ENCODE results near the gene SLC13A1. TPM values are rescaled to one million over a fixed set of nuclear protein-coding genes. Genes with fewer than 3 reads are reported as not detected.

SLC13A1 gene
- total RNA-seq, 1 experiment from 2014 or later = not detected

DNA sequence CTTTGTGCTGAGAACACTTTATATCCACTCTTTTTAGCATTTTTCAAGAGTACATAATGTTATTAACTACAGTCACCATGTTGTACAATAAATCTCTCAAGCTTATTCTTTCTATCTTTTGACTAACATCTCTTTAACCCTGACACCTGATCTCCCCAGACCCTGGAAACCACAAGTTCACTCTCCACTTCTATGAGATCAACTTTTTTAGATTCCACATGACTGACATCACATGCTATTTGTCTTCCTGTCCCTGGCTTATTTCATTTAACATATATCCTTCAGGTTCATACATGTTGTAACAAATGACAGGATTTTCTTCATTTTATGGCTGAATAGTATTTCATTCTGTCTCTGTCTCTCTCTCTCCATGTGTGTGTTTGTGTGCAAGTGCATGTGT lies 15.5 kb downstream of the SLC13A1 start:
- Mint-ChIP-seq H3K27ac (ENCODE audit: low read depth, unreplicated experiment) (no peak overlapping the region), H3K4me3 (ENCODE audit: unreplicated experiment) (no peak overlapping the region), H3K27me3 (ENCODE audit: insufficient read depth, unreplicated experiment) (no peaks in the 10 kb centered on the region), H3K9me3 (ENCODE audit: unreplicated experiment) (no peaks in the 10 kb centered on the region), H3K4me1 (ENCODE audit: insufficient read depth, unreplicated experiment) (no peaks in the 10 kb centered on the region), H3K36me3 (ENCODE audit: insufficient read depth, unreplicated experiment) (no peaks in the 10 kb centered on the region)
- CTCF ChIA-PET = interaction anchor here (0.7 kb wide), 1 partner anchor 30 kb away, joined by 6 read pairs; no protein-coding TSS in a partner anchor
- no peak for DNase-seq (ENCODE audit: unreplicated experiment)
- no peak for TF ChIP-seq CTCF (IDR thresholded peaks at IDR 0.05; ENCODE audit: unreplicated experiment)
- POLR2A ChIA-PET = no interaction called here
- intact Hi-C loops (cut with micrococcal nuclease) = no loop called here
- no TSS peak for BruUV-seq (replicated peaks)

- ChIA-PET CTCF (interaction anchor here (0.6 kb wide), 1 partner anchor 11 kb away, joined by 3 read pairs; no protein-coding TSS in a partner anchor), POLR2A (no interaction called here)
- no peaks in the 10 kb centered on the region for H3K36me3 Mint-ChIP-seq (ENCODE audit: insufficient read depth, unreplicated experiment)
- no peak for TF ChIP-seq CTCF (IDR thresholded peaks at IDR 0.05; ENCODE audit: unreplicated experiment)
- no peaks in the 10 kb centered on the region for H3K27me3 Mint-ChIP-seq (ENCODE audit: insufficient read depth, unreplicated experiment)
- intact Hi-C loops (cut with micrococcal nuclease) = no loop called here
- H3K4me1 Mint-ChIP-seq (ENCODE audit: insufficient read depth, unreplicated experiment) = no peaks in the 10 kb centered on the region
- no peak overlapping the region for H3K4me3 Mint-ChIP-seq (ENCODE audit: unreplicated experiment)
- no TSS peak for BruUV-seq (replicated peaks)
- no peak overlapping the region for H3K27ac Mint-ChIP-seq (ENCODE audit: low read depth, unreplicated experiment)
- no peak for DNase-seq (ENCODE audit: unreplicated experiment)
- no peaks in the 10 kb centered on the region for H3K9me3 Mint-ChIP-seq (ENCODE audit: unreplicated experiment)
These were observed 16.3 kb downstream of the SLC13A1 start for GRCh38 chr7:123183431-123183830.

DNA sequence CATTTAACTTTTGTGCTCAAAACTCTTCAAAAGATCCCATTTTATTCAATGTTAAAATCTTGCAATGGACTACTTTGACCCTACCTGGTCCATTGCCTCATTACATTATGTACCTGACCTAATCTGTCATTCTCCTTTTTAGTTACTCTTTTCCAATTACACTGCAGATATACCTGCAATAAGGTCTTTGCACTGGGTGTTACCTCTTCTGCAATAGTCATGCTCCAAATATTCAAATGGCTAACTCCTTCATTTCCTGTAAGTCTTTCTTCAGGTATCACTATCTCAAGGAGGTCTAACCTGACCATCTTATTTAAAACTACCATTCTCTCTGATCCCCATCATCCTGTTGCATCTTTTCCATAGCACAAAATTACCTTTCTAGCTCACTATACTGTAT lies 22.3 kb downstream of the SLC13A1 start:
- Mint-ChIP-seq H3K9me3 (ENCODE audit: unreplicated experiment) (no peaks in the 10 kb centered on the region), H3K27me3 (ENCODE audit: insufficient read depth, unreplicated experiment) (peaks cover 15% of the 10 kb centered on the region), H3K4me1 (ENCODE audit: insufficient read depth, unreplicated experiment) (no peaks in the 10 kb centered on the region), H3K27ac (ENCODE audit: low read depth, unreplicated experiment) (no peak overlapping the region), H3K36me3 (ENCODE audit: insufficient read depth, unreplicated experiment) (no peaks in the 10 kb centered on the region), H3K4me3 (ENCODE audit: unreplicated experiment) (no peak overlapping the region)
- BruUV-seq (replicated peaks) = no TSS peak
- no peak for TF ChIP-seq CTCF (IDR thresholded peaks at IDR 0.05; ENCODE audit: unreplicated experiment)
- POLR2A ChIA-PET = no interaction called here
- no peak for DNase-seq (ENCODE audit: unreplicated experiment)
- CTCF ChIA-PET = interaction anchor here (0.7 to 1.2 kb wide), 2 partner anchors 8 to 190 kb away, joined by 4 read pairs; no protein-coding TSS in a partner anchor
- intact Hi-C loops (cut with micrococcal nuclease) = no loop called here

GRCh38 chr7:123170333-123171246 lies 29.2 kb downstream of the SLC13A1 start:
- Mint-ChIP-seq H3K4me3 (ENCODE audit: unreplicated experiment) (no peak overlapping the region), H3K27ac (ENCODE audit: low read depth, unreplicated experiment) (no peak overlapping the region), H3K9me3 (ENCODE audit: unreplicated experiment) (no peaks in the 10 kb centered on the region), H3K36me3 (ENCODE audit: insufficient read depth, unreplicated experiment) (no peaks in the 10 kb centered on the region), H3K4me1 (ENCODE audit: insufficient read depth, unreplicated experiment) (no peaks in the 10 kb centered on the region), H3K27me3 (ENCODE audit: insufficient read depth, unreplicated experiment) (peaks cover 15% of the 10 kb centered on the region)
- POLR2A ChIA-PET = no interaction called here
- DNase-seq (ENCODE audit: unreplicated experiment) = no peak
- CTCF ChIA-PET = no interaction called here
- intact Hi-C loops (cut with micrococcal nuclease) = no loop called here
- no peak for TF ChIP-seq CTCF (IDR thresholded peaks at IDR 0.05; ENCODE audit: unreplicated experiment)
- no TSS peak for BruUV-seq (replicated peaks)

Data from MCF 10A (cell line).